Activated naive CD4-positive, alpha-beta T cell treated with anti-CD3 and anti-CD28 coated beads, Interleukin-2, amount 50 U/mL, for 72 hours (primary cell): ENCODE data around the gene PLAAT3. TPM values are rescaled to one million over a fixed set of nuclear protein-coding genes. Genes with fewer than 3 reads are reported as not detected.
"Not testable (repeated sequence)": the region's sequence is repeated elsewhere in the genome, so short reads cannot be mapped to it uniquely, and the experiment has no call there.

ENCODE experiments used
- ATAC-seq, 2 donors: fragments of 150-1000 bp; cut with Tn5 transposase; 2 replicates each; pipeline ENCODE4 v1.10.0; 2021; ENCODE audit warnings: mild to moderate bottlenecking in 2 of 2, moderate library complexity in 2 of 2
- DNase-seq, 2 donors: peaks; one replicate each; pipeline ENCODE4 v3.0.0; 2021 to 2022; ENCODE audit warnings: low spot score in 2 of 2
- H3K27ac Mint-ChIP-seq, 2 donors: one replicate each; pipeline ENCODE4 v1.8.0; 2022; ENCODE audit warnings: mild to moderate bottlenecking in 2 of 2, mixed read lengths in 2 of 2
- H3K36me3 Mint-ChIP-seq, 2 donors: one replicate each; pipeline ENCODE4 v1.8.0; 2022; ENCODE audit warnings: mixed read lengths in 2 of 2
- H3K9me3 Mint-ChIP-seq, 2 donors: one replicate each; pipeline ENCODE4 v1.8.0; 2022; ENCODE audit warnings: mixed read lengths in 2 of 2
- total RNA-seq, 2 donors: library from RNA; stranded (reverse); gene quantifications; one replicate each; pipeline ENCODE4 v1.2.3, GENCODE V29; 2022

Gene PLAAT3
- total RNA-seq, 2 donors from 2014 or later, result 6.3 to 9.4 TPM

- ATAC-seq (no peak), DNase-seq (no peak)
- no peak overlapping the region for H3K27ac Mint-ChIP-seq
- H3K36me3 Mint-ChIP-seq, result peaks cover 5 to 12% of the 10 kb centered on the region in 2 donors
- H3K9me3 Mint-ChIP-seq, result peaks cover 6 to 7% of the 10 kb centered on the region in 2 donors
Observed at GRCh38 chr11:63586451-63587166, 27.6 kb downstream of the PLAAT3 start.

GRCh38 chr11:63583357-63583677 lies 30.9 kb downstream of the PLAAT3 start:
- ATAC-seq (no peak), DNase-seq (no peak)
- Mint-ChIP-seq H3K27ac (no peak overlapping the region), H3K9me3 (peaks cover 14 to 16% of the 10 kb centered on the region in 2 donors), H3K36me3 (peaks cover 14 to 22% of the 10 kb centered on the region in 2 donors)

- H3K27ac Mint-ChIP-seq, ATAC-seq, DNase-seq: not testable (repeated sequence)
- Mint-ChIP-seq H3K36me3 (peaks cover 14 to 22% of the 10 kb centered on the region in 2 donors), H3K9me3 (peaks cover 14 to 16% of the 10 kb centered on the region in 2 donors)
Observed at GRCh38 chr11:63581224-63581623, 33.0 kb downstream of the PLAAT3 start.

GRCh38 chr11:63578882-63579281 lies 35.4 kb downstream of the PLAAT3 start:
- DNase-seq, ATAC-seq, H3K27ac Mint-ChIP-seq: not testable (repeated sequence)
- Mint-ChIP-seq H3K36me3 (peaks cover 23 to 26% of the 10 kb centered on the region in 2 donors), H3K9me3 (peaks cover 17 to 19% of the 10 kb centered on the region in 2 donors)

- DNase-seq (no peak), ATAC-seq (no peak)
- Mint-ChIP-seq H3K36me3 (peaks cover 11% of the 10 kb centered on the region in 2 donors), H3K27ac (peak overlapping the region; percentile 81 to 85), H3K9me3 (peaks cover 4% of the 10 kb centered on the region in 2 donors)
Observed at GRCh38 chr11:63574856-63575602, 39.2 kb downstream of the PLAAT3 start.

- ATAC-seq (peak; percentile 61 to 89), DNase-seq (no peak)
- Mint-ChIP-seq H3K27ac (peak overlapping the region; percentile 81 to 85), H3K9me3 (peaks cover 4% of the 10 kb centered on the region in 2 donors), H3K36me3 (peaks cover 11% of the 10 kb centered on the region in 2 donors)
Observed at GRCh38 chr11:63573881-63574855, 40.1 kb downstream of the PLAAT3 start.

GRCh38 chr11:63572026-63572688 lies 42.1 kb downstream of the PLAAT3 start:
- Mint-ChIP-seq H3K36me3 (peaks cover 11% of the 10 kb centered on the region in 2 donors), H3K27ac (no peak overlapping the region), H3K9me3 (peaks cover 4% of the 10 kb centered on the region in 2 donors)
- no peak for ATAC-seq
- DNase-seq, result no peak

- ATAC-seq (no peak), DNase-seq (no peak)
- Mint-ChIP-seq H3K27ac (no peak overlapping the region), H3K36me3 (peaks cover 8 to 11% of the 10 kb centered on the region in 2 donors), H3K9me3 (peaks cover 4% of the 10 kb centered on the region in 2 donors)
Observed at GRCh38 chr11:63569570-63569969, 44.7 kb downstream of the PLAAT3 start.

- peak overlapping the region; percentile 95 to 96 for H3K27ac Mint-ChIP-seq
- H3K9me3 Mint-ChIP-seq, result no peaks in the 10 kb centered on the region
- ATAC-seq (peak; percentile 88 to 90), DNase-seq (peak in 1 of 2 donors; percentile 51)
- H3K36me3 Mint-ChIP-seq, result no peaks in the 10 kb centered on the region
Observed at GRCh38 chr11:63567044-63567840, 47.0 kb downstream of the PLAAT3 start.

GRCh38 chr11:63564784-63565350 lies 49.4 kb downstream of the PLAAT3 start:
- DNase-seq (no peak), ATAC-seq (no peak)
- no peaks in the 10 kb centered on the region for H3K36me3 Mint-ChIP-seq
- no peaks in the 10 kb centered on the region for H3K9me3 Mint-ChIP-seq
- H3K27ac Mint-ChIP-seq, result peak overlapping the region in 1 of 2 donors; percentile 20

- H3K9me3 Mint-ChIP-seq, result no peaks in the 10 kb centered on the region
- no peaks in the 10 kb centered on the region for H3K36me3 Mint-ChIP-seq
- peak overlapping the region in 1 of 2 donors; percentile 44 for H3K27ac Mint-ChIP-seq
- ATAC-seq (peak; percentile 52 to 66), DNase-seq (peak in 1 of 2 donors; percentile 43)
Observed at GRCh38 chr11:63564056-63564774, 50.0 kb downstream of the PLAAT3 start.

GRCh38 chr11:63563201-63564055 lies 50.8 kb downstream of the PLAAT3 start, which contains the start of gene PLAAT2:
Gene PLAAT2, minus strand, starts transcription at chr11:63563379. Its CDS starts 55 bp downstream, at chr11:63563324.
- no peaks in the 10 kb centered on the region for H3K36me3 Mint-ChIP-seq
- peak within 1 kb of the TSS in 1 of 2 donors; percentile 44 for H3K27ac Mint-ChIP-seq
- H3K9me3 Mint-ChIP-seq, result no peaks in the 10 kb centered on the region
- ATAC-seq (no peak), DNase-seq (no peak)

- Mint-ChIP-seq H3K9me3 (no peaks in the 10 kb centered on the region), H3K27ac (no peak overlapping the region), H3K36me3 (no peaks in the 10 kb centered on the region)
- no peak for DNase-seq
- ATAC-seq, result no peak
Observed at GRCh38 chr11:63560506-63561180, 53.6 kb downstream of the PLAAT3 start.
